Stimulated activated memory B cell treated with anti-CD40 and anti-IgM and Interleukin-4, amounts not matched to agents 10 μg/mL and 1 μg/mL and 100 μg/mL, for 72 hours (primary cell): Measurements from ENCODE around the gene DGKI.

Experiments
- ATAC-seq: fragments of 150-1000 bp; cut with Tn5 transposase; 2 replicates; pipeline ENCODE4 v1.10.0; 2021
- H3K27ac Mint-ChIP-seq: one replicate; pipeline ENCODE4 v1.8.0; 2022; ENCODE audit warnings: mild to moderate bottlenecking, mixed read lengths
- H3K27me3 Mint-ChIP-seq: one replicate; pipeline ENCODE4 v1.8.0; 2022; ENCODE audit warnings: mixed read lengths
- H3K36me3 Mint-ChIP-seq: one replicate; pipeline ENCODE4 v1.8.0; 2022; ENCODE audit warnings: mixed read lengths
- H3K4me1 Mint-ChIP-seq: one replicate; pipeline ENCODE4 v1.8.0; 2022; ENCODE audit warnings: mixed read lengths
- H3K4me3 Mint-ChIP-seq: one replicate; pipeline ENCODE4 v1.8.0; 2022; ENCODE audit warnings: mild to moderate bottlenecking, moderate library complexity, mixed read lengths
- H3K9me3 Mint-ChIP-seq: one replicate; pipeline ENCODE4 v1.8.0; 2022; ENCODE audit warnings: mixed read lengths

Gene DGKI

DNA sequence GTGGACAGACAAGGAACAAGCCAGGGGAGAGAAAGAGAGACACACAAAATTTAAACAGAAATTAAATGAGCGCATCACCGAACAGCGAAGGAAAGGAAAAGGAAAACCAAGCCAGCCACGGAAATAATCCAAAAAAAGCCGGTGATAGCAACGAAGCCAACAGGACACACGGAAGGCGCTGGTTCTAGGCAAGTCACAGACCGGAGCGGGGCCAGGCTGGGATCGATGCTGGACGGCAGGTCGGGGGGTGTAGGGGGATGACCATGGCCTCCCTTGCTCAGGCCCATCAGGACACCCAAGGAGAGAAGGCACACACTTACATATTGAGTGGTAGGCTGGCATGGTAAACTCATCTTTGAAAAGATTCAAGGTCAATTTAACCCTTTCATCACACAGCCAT is 300.8 kb downstream of the DGKI start:
- no peaks in the 10 kb centered on the region for H3K9me3 Mint-ChIP-seq
- H3K27ac Mint-ChIP-seq: no peak overlapping the region
- H3K4me1 Mint-ChIP-seq: no peaks in the 10 kb centered on the region
- H3K36me3 Mint-ChIP-seq: no peaks in the 10 kb centered on the region
- H3K4me3 Mint-ChIP-seq: no peak overlapping the region
- H3K27me3 Mint-ChIP-seq: no peaks in the 10 kb centered on the region
- ATAC-seq: no peak

GRCh38 chr7:137545059-137545716 is 301.6 kb downstream of the DGKI start:
- Mint-ChIP-seq H3K9me3 (no peaks in the 10 kb centered on the region), H3K36me3 (no peaks in the 10 kb centered on the region), H3K27ac (no peak overlapping the region), H3K4me1 (no peaks in the 10 kb centered on the region), H3K27me3 (no peaks in the 10 kb centered on the region), H3K4me3 (no peak overlapping the region)
- no peak for ATAC-seq

DNA sequence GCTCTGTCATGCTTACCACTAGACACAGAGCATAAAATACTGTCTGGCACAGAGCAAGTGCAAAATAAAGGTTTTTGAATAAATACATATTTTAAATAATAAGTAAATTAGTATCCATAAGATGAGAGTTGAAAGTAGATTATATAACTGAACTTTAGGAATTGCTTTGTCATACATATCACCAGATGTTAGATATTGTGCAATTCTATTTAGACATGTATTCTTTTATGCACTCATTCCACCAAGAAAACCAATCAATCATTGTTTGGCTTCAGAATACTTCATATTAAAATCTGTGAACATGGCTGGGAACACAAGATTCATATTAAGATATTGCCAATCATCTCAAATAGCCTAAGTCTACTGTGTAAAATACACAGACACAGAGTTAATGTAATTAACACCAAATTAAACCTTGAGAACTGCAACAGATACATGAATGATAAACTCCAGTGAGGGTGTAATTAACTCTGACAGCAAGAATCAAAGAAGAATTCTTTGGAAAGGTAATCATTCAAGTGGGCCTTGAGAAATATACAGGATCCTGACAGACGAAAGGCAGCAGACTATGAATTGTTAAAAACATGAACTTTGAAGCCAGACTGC is 302.2 kb downstream of the DGKI start:
- ATAC-seq: no peak
- Mint-ChIP-seq H3K36me3 (no peaks in the 10 kb centered on the region), H3K4me3 (no peak overlapping the region), H3K9me3 (no peaks in the 10 kb centered on the region), H3K4me1 (no peaks in the 10 kb centered on the region), H3K27ac (no peak overlapping the region), H3K27me3 (no peaks in the 10 kb centered on the region)

DNA sequence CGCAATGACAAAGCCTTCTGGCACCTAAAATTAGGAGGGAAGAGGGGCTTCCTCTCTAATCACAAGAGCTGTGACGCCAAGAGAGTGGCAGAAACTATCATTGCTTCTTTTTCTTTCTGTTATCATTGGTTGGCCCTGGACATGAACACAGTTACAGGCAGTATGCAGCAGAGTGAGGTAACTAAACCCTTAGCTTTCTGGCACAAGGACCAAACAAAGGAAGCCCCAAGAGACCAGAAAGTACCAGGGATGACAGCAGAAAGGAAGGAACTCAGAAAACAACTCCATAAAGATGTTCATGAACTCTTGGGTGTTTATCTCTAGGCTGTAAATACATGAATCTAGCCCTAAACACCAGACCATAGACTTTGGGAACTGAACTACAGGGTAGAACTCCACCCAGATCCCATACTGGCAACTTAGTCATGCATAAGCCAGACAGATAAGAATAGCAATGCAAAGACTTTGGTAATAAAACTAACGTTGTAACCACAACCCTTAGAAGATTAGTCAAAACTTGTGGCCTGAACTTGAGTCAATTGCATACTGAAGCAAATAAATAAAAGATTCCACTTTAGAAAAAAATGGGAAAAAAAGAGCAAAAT is 307.6 kb downstream of the DGKI start:
- Mint-ChIP-seq H3K4me1 (no peaks in the 10 kb centered on the region), H3K4me3 (no peak overlapping the region), H3K36me3 (no peaks in the 10 kb centered on the region), H3K27me3 (no peaks in the 10 kb centered on the region), H3K9me3 (no peaks in the 10 kb centered on the region), H3K27ac (no peak overlapping the region)
- ATAC-seq: no peak

DNA sequence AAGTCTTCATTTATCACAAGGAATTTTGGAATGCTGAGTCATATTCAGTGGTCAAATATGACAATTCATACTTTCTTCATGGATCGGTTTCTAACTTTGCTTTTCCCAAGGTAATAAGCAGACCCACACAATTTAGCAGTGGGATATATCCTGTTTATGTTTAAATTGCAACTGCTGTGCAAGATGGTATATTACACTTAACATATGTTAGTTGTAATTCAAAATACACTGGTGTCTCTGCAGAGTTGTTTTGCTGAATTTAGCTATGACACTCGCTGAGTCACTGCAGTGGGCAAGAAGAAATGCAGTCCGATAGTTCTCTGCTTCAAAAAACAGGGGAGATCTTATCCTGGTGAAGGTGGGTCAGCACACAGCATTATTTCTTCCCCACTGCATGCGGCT is 308.4 kb downstream of the DGKI start:
- no peak overlapping the region for H3K4me3 Mint-ChIP-seq
- H3K27ac Mint-ChIP-seq: no peak overlapping the region
- H3K9me3 Mint-ChIP-seq: no peaks in the 10 kb centered on the region
- no peaks in the 10 kb centered on the region for H3K36me3 Mint-ChIP-seq
- H3K4me1 Mint-ChIP-seq: no peaks in the 10 kb centered on the region
- ATAC-seq: no peak
- no peaks in the 10 kb centered on the region for H3K27me3 Mint-ChIP-seq

DNA sequence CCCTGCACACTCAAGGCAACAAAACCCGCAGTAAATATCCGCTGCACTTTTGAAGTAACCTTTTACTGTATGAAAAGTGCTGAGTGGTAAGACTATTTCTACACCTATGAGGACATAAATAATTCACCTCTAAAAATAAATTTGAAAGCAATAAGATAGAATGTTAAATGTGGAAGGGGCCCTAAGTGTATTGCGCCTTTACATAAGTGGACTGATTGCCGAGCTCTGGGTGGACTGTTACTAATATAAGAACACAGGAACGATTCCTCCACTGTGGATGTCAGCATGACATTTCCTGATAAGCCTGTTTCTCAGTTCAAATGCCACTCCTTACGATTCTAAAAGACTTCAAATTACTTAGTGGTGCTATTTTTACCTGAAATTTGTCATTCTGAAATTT is 311.2 kb downstream of the DGKI start:
- no peak for ATAC-seq
- Mint-ChIP-seq H3K36me3 (no peaks in the 10 kb centered on the region), H3K27me3 (no peaks in the 10 kb centered on the region), H3K4me3 (no peak overlapping the region), H3K4me1 (no peaks in the 10 kb centered on the region), H3K27ac (no peak overlapping the region), H3K9me3 (no peaks in the 10 kb centered on the region)

DNA sequence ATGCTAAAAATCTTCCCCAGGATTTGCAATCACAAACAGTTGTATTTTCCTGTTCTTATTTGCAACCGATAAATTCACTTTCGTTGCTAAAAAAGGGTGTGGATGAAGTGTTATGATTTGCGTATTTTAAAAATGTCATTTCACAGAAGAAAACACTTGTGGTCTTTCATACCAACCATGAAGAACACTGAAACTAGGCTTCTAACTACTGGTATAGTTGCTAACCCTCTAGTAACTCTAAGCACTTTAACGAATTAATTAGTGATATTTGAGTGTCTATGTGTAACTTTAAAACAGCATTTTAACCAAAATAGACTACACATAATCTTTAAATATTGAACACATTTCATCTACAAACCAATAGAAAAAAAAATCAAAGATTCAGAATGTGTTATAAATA is 315.1 kb downstream of the DGKI start:
- Mint-ChIP-seq H3K27ac (no peak overlapping the region), H3K4me3 (no peak overlapping the region), H3K9me3 (no peaks in the 10 kb centered on the region), H3K27me3 (no peaks in the 10 kb centered on the region), H3K4me1 (no peaks in the 10 kb centered on the region), H3K36me3 (no peaks in the 10 kb centered on the region)
- no peak for ATAC-seq

DNA sequence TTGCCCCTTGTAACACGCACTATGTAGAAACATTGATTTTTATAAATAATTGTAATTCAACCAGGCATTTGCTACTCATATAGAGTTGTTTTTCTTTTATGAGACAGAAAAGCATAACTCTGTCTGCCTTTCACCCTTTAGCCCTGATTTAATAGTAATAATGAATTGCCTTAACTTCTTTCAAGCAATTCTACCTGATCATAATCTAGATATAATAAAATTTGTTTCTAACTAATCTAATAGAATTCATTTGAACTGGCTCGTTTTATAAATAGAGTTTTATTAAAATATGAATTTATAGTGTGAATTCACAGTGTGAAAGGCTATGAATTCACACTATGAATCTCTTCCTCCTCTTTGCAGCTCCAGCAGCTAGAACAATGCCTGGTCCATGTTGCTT is 319.1 kb downstream of the DGKI start:
- Mint-ChIP-seq H3K27ac (no peak overlapping the region), H3K4me1 (no peaks in the 10 kb centered on the region), H3K9me3 (no peaks in the 10 kb centered on the region), H3K4me3 (no peak overlapping the region), H3K36me3 (no peaks in the 10 kb centered on the region), H3K27me3 (no peaks in the 10 kb centered on the region)
- ATAC-seq: no peak

DNA sequence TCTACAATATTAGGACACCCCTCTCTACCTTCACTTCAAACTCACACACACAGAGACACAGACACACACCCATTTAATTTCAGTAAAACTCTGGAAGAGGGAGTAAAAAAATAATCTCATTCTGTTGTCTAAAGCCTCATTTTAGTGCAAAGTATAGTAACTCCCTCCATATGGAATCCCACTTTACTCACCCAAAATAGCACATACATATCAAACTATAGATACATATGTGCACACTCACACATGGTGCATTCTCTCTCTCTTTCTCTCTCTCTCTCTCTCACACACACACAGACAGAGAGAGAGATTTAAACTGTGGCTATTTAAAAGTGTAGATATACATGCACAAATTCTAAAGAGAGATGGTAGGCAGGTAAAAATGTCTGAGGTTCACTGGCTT is 323.6 kb downstream of the DGKI start:
- no peak overlapping the region for H3K4me3 Mint-ChIP-seq
- no peaks in the 10 kb centered on the region for H3K36me3 Mint-ChIP-seq
- ATAC-seq: no peak
- H3K9me3 Mint-ChIP-seq: no peaks in the 10 kb centered on the region
- no peak overlapping the region for H3K27ac Mint-ChIP-seq
- no peaks in the 10 kb centered on the region for H3K4me1 Mint-ChIP-seq
- H3K27me3 Mint-ChIP-seq: no peaks in the 10 kb centered on the region

- no peaks in the 10 kb centered on the region for H3K36me3 Mint-ChIP-seq
- peaks cover 2% of the 10 kb centered on the region for H3K9me3 Mint-ChIP-seq
- H3K4me3 Mint-ChIP-seq: no peak overlapping the region
- no peak overlapping the region for H3K27ac Mint-ChIP-seq
- ATAC-seq: no peak
- no peaks in the 10 kb centered on the region for H3K27me3 Mint-ChIP-seq
- H3K4me1 Mint-ChIP-seq: no peaks in the 10 kb centered on the region
These were observed 325.3 kb downstream of the DGKI start for GRCh38 chr7:137521451-137521850.

DNA sequence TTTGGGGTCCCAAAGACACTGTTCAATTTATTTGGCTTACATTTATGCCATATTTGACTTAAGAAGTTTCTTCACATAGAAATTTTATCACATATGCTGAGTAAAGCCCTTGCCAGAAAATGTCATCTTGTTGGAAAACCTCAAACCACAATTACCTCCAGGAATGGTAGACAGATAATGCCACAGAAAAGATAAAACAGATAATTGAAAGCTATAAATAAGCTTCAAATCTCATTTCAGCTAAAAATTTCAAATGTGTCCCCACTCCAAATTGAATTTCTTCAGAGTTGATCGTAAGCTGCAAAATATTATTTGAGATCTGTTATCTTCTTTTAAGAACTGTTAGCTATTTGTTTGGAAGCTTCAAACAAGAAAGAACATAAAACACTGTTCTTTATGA is 326.8 kb downstream of the DGKI start:
- peaks cover 2% of the 10 kb centered on the region for H3K9me3 Mint-ChIP-seq
- H3K4me1 Mint-ChIP-seq: no peaks in the 10 kb centered on the region
- H3K27me3 Mint-ChIP-seq: no peaks in the 10 kb centered on the region
- no peaks in the 10 kb centered on the region for H3K36me3 Mint-ChIP-seq
- no peak overlapping the region for H3K4me3 Mint-ChIP-seq
- no peak overlapping the region for H3K27ac Mint-ChIP-seq
- ATAC-seq: no peak

DNA sequence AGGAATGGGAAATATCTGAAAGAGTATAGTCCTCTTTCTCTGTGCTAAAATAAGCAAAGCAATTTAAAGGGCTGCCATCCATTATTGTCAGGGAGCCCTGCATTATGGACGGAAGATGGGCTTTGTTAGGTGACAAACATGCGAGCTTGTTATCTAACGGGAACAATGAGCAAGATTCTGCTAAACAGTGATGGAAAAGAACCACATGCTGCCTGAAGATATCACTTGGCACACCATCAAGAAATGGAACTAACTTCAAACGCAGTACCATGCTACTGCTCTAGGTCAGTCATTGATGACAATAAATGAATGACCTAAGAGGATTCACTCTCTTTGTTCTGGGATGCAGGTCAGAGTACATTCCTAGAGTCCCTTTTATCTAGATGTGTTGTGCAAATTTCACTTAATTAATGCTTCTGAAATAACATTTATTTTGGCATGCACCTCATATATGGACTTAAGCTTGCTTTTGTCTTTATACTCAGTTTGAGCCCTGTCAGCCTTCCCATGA is 327.5 kb downstream of the DGKI start:
- no peak for ATAC-seq
- Mint-ChIP-seq H3K9me3 (peaks cover 2% of the 10 kb centered on the region), H3K27ac (no peak overlapping the region), H3K4me3 (no peak overlapping the region), H3K36me3 (no peaks in the 10 kb centered on the region), H3K27me3 (no peaks in the 10 kb centered on the region), H3K4me1 (no peaks in the 10 kb centered on the region)

- Mint-ChIP-seq H3K4me3 (no peak overlapping the region), H3K4me1 (no peaks in the 10 kb centered on the region), H3K27ac (no peak overlapping the region), H3K9me3 (peaks cover 9% of the 10 kb centered on the region), H3K27me3 (no peaks in the 10 kb centered on the region), H3K36me3 (no peaks in the 10 kb centered on the region)
- no peak for ATAC-seq
These were observed 333.7 kb downstream of the DGKI start for GRCh38 chr7:137513091-137513490.

- no peaks in the 10 kb centered on the region for H3K36me3 Mint-ChIP-seq
- no peak for ATAC-seq
- no peak overlapping the region for H3K27ac Mint-ChIP-seq
- H3K9me3 Mint-ChIP-seq: peaks cover 6% of the 10 kb centered on the region
- no peaks in the 10 kb centered on the region for H3K27me3 Mint-ChIP-seq
- no peaks in the 10 kb centered on the region for H3K4me1 Mint-ChIP-seq
- no peak overlapping the region for H3K4me3 Mint-ChIP-seq
These were observed 339.7 kb downstream of the DGKI start for GRCh38 chr7:137507096-137507495.

DNA sequence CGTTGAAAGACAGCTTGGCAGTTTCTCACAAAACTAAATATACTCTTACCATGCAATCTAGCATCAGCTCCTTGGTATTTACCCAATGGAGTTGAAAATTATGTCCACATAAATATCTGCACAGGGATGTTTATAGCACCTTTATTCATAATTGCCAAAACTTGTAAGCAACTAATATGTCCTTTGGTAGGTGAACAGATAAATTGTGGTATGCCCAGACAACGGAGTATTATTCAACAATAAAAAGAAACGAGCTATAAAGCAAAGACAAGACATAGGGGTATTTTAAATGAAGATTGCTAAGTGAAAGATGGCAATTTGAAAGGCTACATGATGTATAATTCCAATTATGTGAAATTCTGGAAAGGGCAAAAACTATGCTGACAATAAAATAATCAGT is 340.7 kb downstream of the DGKI start:
- H3K4me3 Mint-ChIP-seq: no peak overlapping the region
- H3K4me1 Mint-ChIP-seq: no peaks in the 10 kb centered on the region
- peaks cover 6% of the 10 kb centered on the region for H3K9me3 Mint-ChIP-seq
- no peaks in the 10 kb centered on the region for H3K27me3 Mint-ChIP-seq
- H3K36me3 Mint-ChIP-seq: no peaks in the 10 kb centered on the region
- no peak for ATAC-seq
- no peak overlapping the region for H3K27ac Mint-ChIP-seq

DNA sequence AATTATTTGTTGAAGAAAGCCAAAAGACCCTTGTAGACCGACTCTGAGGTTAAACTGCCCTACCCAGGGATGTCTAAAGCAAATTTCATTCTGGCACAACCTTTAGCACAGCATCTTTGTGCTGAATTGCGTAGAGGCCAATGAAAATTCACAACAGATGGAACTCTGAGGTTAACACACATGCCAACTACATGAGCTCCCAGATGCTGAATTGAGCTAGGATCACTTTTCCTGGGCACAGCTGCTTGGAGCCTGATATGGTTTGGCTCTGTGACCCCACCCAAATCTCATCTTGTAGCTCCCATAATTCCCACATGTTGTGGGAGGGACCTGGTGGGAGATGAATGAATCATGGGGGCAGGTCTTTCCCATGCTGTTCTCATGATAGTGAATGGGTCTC is 345.2 kb downstream of the DGKI start:
- Mint-ChIP-seq H3K27ac (no peak overlapping the region), H3K36me3 (no peaks in the 10 kb centered on the region), H3K4me1 (no peaks in the 10 kb centered on the region), H3K27me3 (no peaks in the 10 kb centered on the region), H3K4me3 (no peak overlapping the region), H3K9me3 (peaks cover 3% of the 10 kb centered on the region)
- no peak for ATAC-seq
